Common myeloid progenitor, CD34-positive (primary cell): ENCODE results near the gene NTHL1.

Source experiments
- CTCF ChIA-PET: fragments of 350-600 bp; sonication (Branson Sonifier 250); formaldehyde crosslinking; loops from one replicate; lab custom pipeline; 2021; ENCODE audit warnings: antibody characterized with exemption; lab: Charles Lee
- POLR2A ChIA-PET: fragments of 350-600 bp; sonication (Branson Sonifier 250); formaldehyde crosslinking; loops from one replicate; lab custom pipeline; 2021; ENCODE audit warnings: antibody characterized with exemption; lab: Charles Lee
- DNase-seq, 3 donors: peaks; one replicate each; pipeline versions ENCODE4 v3.0.0 to v3.0.0-alpha.2; 2013
- H3K27ac ChIP-seq, 2 experiments: 1 replicate in 1 of 2; 2 replicates in 1 of 2; pipeline ENCODE4 v1.7.0; 2013; ENCODE audit warnings: inconsistent platforms in 2 of 2, low read length in 2 of 2, mild to moderate bottlenecking in 2 of 2, low read depth in 1 of 2, moderate library complexity in 1 of 2; ENCODE audit not compliant: severe bottlenecking in 2 of 2, insufficient read depth in 1 of 2, poor library complexity in 1 of 2
- H3K27me3 ChIP-seq, 5 experiments: replicated peaks in 2 of 5; 1 replicate in 3 of 5; 2 replicates in 2 of 5; pipeline versions ENCODE4 v1.6.1 to v1.7.0; 2013; ENCODE audit warnings: low read length in 4 of 5, mild to moderate bottlenecking in 2 of 5, moderate library complexity in 2 of 5, inconsistent platforms in 1 of 5; ENCODE audit not compliant: insufficient read depth in 5 of 5, control insufficient read depth in 4 of 5
- H3K36me3 ChIP-seq, 4 experiments: 1 replicate in 2 of 4; 2 replicates in 2 of 4; pipeline versions ENCODE4 v1.6.1 to v1.7.0; 2013; ENCODE audit warnings: low read length in 3 of 4, control low read depth in 1 of 4, mild to moderate bottlenecking in 1 of 4; ENCODE audit not compliant: control insufficient read depth in 4 of 4, insufficient read depth in 4 of 4
- H3K4me1 ChIP-seq, 4 experiments: 1 replicate in 3 of 4; 2 replicates in 1 of 4; pipeline versions ENCODE4 v1.6.1 to v1.7.1; 2013; ENCODE audit warnings: low read length in 3 of 4, mild to moderate bottlenecking in 3 of 4, control low read depth in 1 of 4, inconsistent platforms in 1 of 4, moderate library complexity in 1 of 4; ENCODE audit not compliant: control insufficient read depth in 4 of 4, insufficient read depth in 4 of 4; ENCODE audit errors: control extremely low read depth in 1 of 4
- H3K4me3 ChIP-seq, 7 experiments: 1 replicate in 4 of 7; 2 replicates in 3 of 7; pipeline versions ENCODE4 v1.5.1 to v1.7.0; 2013; ENCODE audit warnings: mild to moderate bottlenecking in 7 of 7, low read length in 6 of 7, moderate library complexity in 6 of 7, inconsistent platforms in 2 of 7, low read depth in 2 of 7, control low read depth in 1 of 7; ENCODE audit not compliant: insufficient read depth in 4 of 7, control insufficient read depth in 1 of 7; ENCODE audit errors: extremely low read depth in 1 of 7
- H3K9me3 ChIP-seq, 5 experiments: 1 replicate in 4 of 5; 2 replicates in 1 of 5; pipeline versions ENCODE4 v1.6.1 to v1.7.1; 2013; ENCODE audit warnings: low read length in 4 of 5, mild to moderate bottlenecking in 2 of 5, inconsistent platforms in 1 of 5, low read depth in 1 of 5, moderate library complexity in 1 of 5; ENCODE audit not compliant: control insufficient read depth in 4 of 5, insufficient read depth in 2 of 5; ENCODE audit errors: control extremely low read depth in 1 of 5
- WGBS: methylation state at CpG from one replicate; pipeline ENCODE4 v1.1.5; 2013; ENCODE audit not compliant: insufficient coverage; 5-methylcytosine and 5-hydroxymethylcytosine counted together

NTHL1 gene

DNA sequence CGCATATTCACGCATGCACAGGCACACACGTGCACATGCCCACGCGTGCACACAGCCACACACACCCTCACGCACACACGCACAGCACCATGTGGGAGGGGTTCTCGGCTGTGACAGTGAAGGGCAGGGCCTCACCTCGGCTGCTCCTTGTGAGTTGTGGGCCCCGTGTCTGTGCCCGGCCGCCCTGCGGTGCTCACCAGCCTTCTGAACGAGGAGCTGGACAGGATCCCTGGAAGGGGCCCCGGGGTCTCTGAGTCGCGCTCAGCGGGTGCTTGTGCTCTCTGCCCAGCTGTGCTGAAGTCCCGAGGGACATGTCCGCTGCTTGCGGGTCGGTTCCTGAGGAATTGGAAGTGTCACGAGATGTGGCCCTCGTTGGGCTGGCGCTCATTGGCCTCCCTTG is 16.2 kb upstream of the NTHL1 start:
- DNase-seq: no peak
- WGBS: 95% methylated on average over 25 of the region's 25 CpGs
- H3K4me3 ChIP-seq: no peak overlapping the region
- H3K9me3 ChIP-seq: no peaks in the 10 kb centered on the region
- peaks cover 4 to 72% (median 48%) of the 10 kb centered on the region in 4 experiments for H3K36me3 ChIP-seq
- H3K27ac ChIP-seq: no peak overlapping the region
- ChIA-PET POLR2A (no interaction called here), CTCF (interaction anchor here (1.1 to 1.3 kb wide), 3 partner anchors 10 to 51 kb away, joined by 3 read pairs; no protein-coding TSS in a partner anchor)
- no peaks in the 10 kb centered on the region for H3K27me3 ChIP-seq
- no peaks in the 10 kb centered on the region for H3K4me1 ChIP-seq

DNA sequence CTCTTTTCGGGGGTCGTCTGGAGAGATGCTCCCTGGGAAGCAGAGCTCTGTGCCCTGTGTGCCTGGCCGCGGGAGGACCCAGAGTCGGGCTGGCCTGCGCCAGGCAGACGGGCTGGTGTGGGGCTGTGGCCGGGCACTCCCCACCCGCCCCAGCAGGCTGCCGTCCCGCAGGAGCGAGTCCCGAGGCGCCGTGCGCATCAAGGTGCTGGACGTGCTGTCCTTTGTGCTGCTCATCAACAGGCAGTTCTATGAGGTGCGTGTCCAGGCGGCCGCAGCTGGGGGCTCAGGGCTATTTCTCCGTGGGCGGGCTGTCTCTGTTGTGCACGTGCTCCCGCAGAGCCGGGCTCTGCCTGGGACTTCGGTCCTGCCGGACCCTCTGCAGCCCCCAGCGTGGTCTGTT is 15.2 kb upstream of the NTHL1 start:
- POLR2A ChIA-PET: no interaction called here
- Histone ChIP-seq H3K27me3 (no peaks in the 10 kb centered on the region), H3K9me3 (no peaks in the 10 kb centered on the region), H3K36me3 (peaks cover 4 to 69% (median 46%) of the 10 kb centered on the region in 4 experiments), H3K4me3 (no peak overlapping the region), H3K4me1 (no peaks in the 10 kb centered on the region), H3K27ac (no peak overlapping the region)
- CTCF ChIA-PET: interaction anchor here (0.7 to 1.3 kb wide), 3 partner anchors 14 to 50 kb away, joined by 3 read pairs; no protein-coding TSS in a partner anchor
- DNase-seq: no peak
- WGBS: over 99% methylated on average over 28 of the region's 28 CpGs

DNA sequence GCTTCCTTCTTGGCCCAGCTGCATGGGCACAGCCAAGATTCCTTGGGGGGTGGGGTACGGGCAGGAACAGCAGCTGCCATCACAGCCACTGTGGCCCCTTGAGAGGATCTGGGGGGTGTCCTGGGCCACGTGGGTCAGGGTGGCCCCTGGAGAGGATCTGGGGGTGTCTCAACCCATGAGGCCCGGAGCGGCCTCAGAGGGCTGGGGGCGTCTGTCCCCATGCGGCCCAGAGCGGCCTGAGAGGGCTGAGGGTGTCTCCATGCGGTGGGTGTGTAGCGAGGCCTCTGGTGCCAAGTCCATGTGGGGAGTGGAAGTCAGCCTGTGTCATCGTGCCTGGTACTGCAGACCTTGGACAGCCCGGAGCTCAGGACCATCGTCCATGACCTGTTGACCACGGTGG is 13.9 kb upstream of the NTHL1 start:
- CTCF ChIA-PET: interaction anchor here (1.2 kb wide), 1 partner anchor 14 kb away, joined by 4 read pairs; the partner anchor contains the start of genes NTHL1 and TSC2
- Histone ChIP-seq H3K9me3 (no peaks in the 10 kb centered on the region), H3K36me3 (peaks cover 8 to 68% (median 46%) of the 10 kb centered on the region in 4 experiments), H3K4me1 (no peaks in the 10 kb centered on the region), H3K4me3 (no peak overlapping the region), H3K27me3 (no peaks in the 10 kb centered on the region), H3K27ac (no peak overlapping the region)
- 98% methylated on average over 11 of the region's 13 CpGs for WGBS
- DNase-seq: no peak
- POLR2A ChIA-PET: no interaction called here

DNA sequence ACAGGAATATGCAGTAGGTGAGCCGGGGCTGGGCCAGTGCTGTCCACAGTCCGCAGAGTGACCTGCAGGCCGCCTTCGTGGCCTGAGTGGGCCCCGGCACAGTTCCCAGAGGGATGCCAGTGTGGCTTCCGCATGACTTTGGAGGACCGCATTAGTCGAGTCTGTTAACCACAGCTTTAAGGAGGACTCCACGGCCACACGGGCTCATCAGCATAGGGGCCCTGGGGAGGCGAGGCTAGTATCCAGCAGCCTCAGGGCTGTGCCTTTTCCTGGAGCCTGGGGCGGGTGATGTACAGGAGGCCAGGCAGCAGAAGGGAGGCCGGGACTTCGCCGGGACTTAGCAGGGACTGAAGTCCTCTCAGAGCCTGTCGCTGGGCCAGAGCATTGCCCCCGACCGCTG is 13.4 kb upstream of the NTHL1 start:
- Histone ChIP-seq H3K27me3 (no peaks in the 10 kb centered on the region), H3K36me3 (peaks cover 8 to 67% (median 48%) of the 10 kb centered on the region in 4 experiments), H3K27ac (no peak overlapping the region), H3K4me3 (no peak overlapping the region), H3K4me1 (no peaks in the 10 kb centered on the region), H3K9me3 (no peaks in the 10 kb centered on the region)
- 98% methylated on average over 18 of the region's 18 CpGs for WGBS
- DNase-seq: no peak
- ChIA-PET POLR2A (no interaction called here), CTCF (interaction anchor here (1.2 kb wide), 1 partner anchor 14 kb away, joined by 4 read pairs; the partner anchor contains the start of genes NTHL1 and TSC2)

DNA sequence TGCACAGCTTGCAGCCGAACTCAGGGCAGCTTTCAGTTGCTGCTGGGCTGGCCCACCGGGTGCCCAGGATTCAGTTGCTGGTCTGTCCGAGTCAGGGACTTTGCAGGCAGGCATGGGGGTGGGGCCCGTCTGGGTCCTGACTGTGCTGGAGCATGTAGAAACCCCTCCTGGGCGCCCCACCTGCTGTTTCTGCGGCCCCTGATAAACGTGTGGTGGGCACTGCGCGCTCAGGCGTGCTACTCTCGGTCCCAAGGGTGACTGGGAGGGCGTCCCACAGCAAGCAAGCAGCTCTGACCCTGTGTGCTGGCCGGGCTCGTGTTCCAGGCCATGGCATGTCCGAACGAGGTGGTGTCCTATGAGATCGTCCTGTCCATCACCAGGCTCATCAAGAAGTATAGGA is 12.7 kb upstream of the NTHL1 start:
- POLR2A ChIA-PET: no interaction called here
- Histone ChIP-seq H3K36me3 (peaks cover 8 to 61% (median 42%) of the 10 kb centered on the region in 4 experiments), H3K4me3 (no peak overlapping the region), H3K4me1 (no peaks in the 10 kb centered on the region), H3K9me3 (no peaks in the 10 kb centered on the region), H3K27ac (no peak overlapping the region), H3K27me3 (no peaks in the 10 kb centered on the region)
- DNase-seq: no peak
- 92% methylated on average over 17 of the region's 17 CpGs for WGBS
- CTCF ChIA-PET: interaction anchor here (1.2 kb wide), 2 partner anchors 12 to 13 kb away, joined by 3 to 4 read pairs; partner anchors contain the start of genes NTHL1 and TSC2

DNA sequence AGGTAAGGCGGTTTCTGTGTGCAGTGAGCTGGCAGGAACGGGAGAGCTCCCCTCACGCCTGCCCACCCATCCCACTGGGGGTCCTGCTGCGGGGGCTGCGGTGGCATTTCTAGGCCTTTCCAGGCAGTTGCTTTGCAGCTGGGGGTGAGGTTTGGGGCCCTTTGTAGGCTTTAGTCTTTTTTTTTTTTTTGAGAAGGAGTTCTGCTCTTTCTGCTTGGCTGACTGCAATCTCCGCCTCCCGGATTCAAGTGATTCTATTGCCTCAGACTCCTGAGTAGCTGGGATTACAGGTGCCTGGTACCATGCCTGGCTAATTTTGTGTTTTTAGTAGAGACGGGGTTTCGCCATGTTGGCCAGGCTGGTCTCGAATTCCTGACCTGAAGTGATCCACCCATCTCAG is 11.2 kb upstream of the NTHL1 start:
- Histone ChIP-seq H3K27ac (no peak overlapping the region), H3K9me3 (no peaks in the 10 kb centered on the region), H3K4me1 (no peaks in the 10 kb centered on the region), H3K27me3 (no peaks in the 10 kb centered on the region), H3K36me3 (peaks cover 15 to 66% (median 45%) of the 10 kb centered on the region in 4 experiments), H3K4me3 (no peak overlapping the region)
- DNase-seq: no peak
- ChIA-PET CTCF (interaction anchor here (1.2 kb wide), 2 partner anchors 11 to 54 kb away, joined by 3 to 4 read pairs; partner anchors contain the start of genes NTHL1 and TSC2), POLR2A (no interaction called here)
- WGBS: 100% methylated on average over 1 of the region's 10 CpGs

DNA sequence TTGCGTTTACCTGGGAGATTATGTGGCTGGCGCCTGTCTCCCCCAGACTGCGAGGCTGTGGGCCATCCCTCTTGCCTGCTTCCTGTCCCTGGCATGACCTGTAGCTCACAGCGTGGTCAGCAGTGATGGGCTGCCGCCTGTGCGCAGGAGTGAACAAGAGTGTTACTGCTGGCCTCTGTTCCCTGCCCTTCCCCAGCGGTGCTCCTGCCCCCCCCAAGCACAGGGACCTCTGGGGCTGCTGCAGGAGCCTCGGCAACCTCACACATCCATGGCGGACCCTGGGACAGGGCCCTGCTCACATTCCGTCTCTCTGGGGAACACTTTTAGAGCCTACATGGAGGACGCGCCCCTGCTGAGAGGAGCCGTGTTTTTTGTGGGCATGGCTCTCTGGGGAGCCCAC is 10.8 kb upstream of the NTHL1 start:
- POLR2A ChIA-PET: no interaction called here
- peaks cover 17 to 66% (median 42%) of the 10 kb centered on the region in 4 experiments for H3K36me3 ChIP-seq
- CTCF ChIA-PET: interaction anchor here (1.2 kb wide), 1 partner anchor 53 kb away, joined by 4 read pairs; no protein-coding TSS in a partner anchor
- H3K27me3 ChIP-seq: no peaks in the 10 kb centered on the region
- DNase-seq: no peak
- H3K4me3 ChIP-seq: no peak overlapping the region
- H3K27ac ChIP-seq: no peak overlapping the region
- H3K4me1 ChIP-seq: no peaks in the 10 kb centered on the region
- 93% methylated on average over 13 of the region's 13 CpGs for WGBS
- no peaks in the 10 kb centered on the region for H3K9me3 ChIP-seq
